RPMI8226 (cell line): ENCODE results near the gene DMD.
A peak's percentile ranks its signal among the peaks of the same experiment; 100 is the strongest.
"Not testable (repeated sequence)": the region's sequence is repeated elsewhere in the genome, so short reads cannot be mapped to it uniquely, and the experiment has no call there.

Experiments
- DNase-seq: peaks from one replicate; pipeline ENCODE4 v3.0.0-alpha.2; 2015

The DMD gene

DNA sequence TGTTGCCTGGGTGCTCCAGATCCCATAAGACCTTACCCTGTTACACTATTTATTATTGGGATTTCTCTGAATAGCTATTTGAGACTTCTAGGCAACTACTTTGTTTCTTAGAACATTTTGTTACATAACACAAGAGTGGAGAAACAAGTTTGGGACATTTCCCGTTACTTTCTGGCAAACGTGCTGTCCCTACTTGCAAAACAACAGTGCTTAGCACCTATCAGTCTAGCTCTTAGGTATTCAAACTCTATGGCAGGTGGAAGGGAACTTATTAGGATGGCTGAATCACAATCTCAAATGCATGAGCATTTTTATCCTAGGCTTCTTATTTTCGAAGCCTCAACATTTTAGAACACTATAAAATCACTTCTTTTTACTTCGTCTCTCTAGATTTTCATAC, 613.6 kb downstream of the DMD start:
- no peak for DNase-seq

DNA sequence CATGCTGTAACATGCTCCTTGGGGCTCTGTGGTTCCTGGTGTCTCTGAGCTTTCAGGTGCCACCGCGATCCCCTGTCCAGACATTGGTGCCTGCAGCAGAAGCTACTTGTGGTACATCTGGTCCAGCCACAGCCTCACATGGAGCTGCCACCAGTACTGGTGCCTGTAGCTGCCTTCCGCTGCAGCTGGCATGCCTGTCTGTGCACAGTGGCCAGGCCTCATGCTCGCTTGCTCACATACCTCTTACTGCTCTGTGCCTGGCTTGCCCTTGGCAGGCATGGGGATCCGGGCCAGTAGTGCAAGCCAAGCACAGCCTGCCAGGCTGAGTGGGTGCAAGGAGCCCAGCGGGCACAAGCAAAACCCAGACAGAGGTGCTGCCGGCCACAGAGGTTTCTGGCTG, 618.6 kb downstream of the DMD start:
- DNase-seq: no peak

DNA sequence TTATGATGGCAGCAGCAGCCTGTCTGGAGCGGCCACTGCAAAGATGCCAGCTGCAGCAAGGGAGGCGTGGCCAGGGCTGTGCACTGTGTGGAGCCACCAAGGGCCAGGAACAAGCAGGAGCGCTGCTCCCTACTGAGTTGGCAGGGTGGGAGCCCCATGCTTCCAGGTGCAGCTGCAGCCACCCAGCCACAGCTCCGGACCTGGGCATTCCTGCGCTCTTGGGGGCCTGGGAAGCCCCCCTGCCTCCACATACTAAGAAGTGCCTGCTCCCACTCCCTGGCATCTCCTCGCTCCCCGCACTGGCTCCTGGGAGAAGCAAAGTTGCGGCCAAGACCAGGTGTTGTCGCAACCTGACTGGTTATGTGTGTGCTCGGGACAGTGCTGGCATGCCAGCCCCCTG, 619.8 kb downstream of the DMD start:
- no peak for DNase-seq

DNA sequence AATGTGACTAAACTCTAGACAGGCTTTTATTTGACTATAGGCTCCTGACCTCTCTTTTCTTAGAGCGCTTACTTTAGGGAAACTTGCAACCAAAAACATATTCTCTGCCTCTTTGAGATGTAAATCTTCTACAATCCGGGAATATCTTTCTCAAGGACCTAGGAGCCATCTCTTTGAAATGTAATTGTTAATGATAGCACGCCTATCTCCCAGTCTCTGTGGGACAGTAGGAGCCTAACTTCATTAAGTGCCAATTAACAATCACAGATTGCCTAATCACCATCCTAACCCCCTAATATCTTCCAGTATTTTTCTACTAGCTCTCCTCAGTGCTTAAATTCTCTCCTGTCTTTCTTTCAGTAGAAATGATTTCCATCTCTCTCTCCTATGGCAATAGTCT, 628.6 kb downstream of the DMD start:
- DNase-seq: no peak

DNA sequence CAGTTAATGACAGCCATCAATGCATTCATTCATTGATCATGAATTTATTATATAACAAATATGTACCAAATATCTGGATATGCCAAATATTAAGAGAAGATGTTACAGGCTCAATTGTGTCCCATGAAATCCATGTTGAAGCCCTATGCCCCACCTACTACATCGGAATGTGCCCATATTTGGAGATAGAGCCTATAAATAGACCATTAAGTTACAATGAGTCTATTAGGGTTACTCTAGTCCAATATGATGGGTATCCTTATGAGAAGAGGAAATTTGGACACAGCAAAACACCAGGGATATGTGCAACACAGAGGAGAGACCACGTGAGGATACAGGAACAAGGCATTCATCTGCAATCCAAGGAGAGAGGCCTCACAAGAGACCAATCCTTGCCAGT, 634.5 kb downstream of the DMD start:
- no peak for DNase-seq

DNA sequence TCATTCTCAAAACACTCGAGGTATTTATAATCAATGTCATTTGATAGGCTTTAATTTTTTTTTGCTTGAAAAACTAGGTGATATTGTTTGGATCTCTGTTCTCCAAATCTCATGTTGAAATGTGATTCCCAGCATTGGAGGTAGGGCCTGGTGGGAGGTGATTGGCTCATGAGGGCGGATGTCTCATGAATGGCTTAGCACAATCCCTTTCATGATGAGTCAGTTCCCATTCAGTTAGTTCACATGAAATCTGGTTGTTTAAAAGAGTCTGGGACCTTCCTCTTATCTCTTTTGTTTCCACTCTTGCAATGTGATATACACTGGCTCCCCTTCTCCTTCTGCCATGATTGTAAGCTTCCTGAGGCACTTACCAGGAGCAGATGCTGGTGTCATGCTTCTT, 638.7 kb downstream of the DMD start:
- no peak for DNase-seq

DNA sequence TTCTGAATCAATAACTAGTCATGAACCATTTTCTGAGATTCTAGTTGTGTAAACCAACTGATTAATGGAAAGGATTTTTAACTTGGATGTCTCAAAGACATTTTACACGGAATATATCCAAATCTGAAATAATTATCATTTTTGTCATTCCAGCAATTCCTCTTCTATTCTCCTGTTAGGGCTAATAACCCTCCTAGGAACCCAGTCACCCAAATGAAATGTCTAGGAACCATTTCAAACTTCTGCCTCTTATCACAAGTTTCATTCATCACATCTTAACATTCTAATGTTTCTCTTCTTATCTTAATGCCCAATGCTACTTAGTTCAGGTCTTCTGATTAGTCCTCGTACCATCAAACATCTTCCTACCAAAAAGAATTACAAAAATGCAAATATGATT, 639.8 kb downstream of the DMD start:
- DNase-seq: no peak

DNA sequence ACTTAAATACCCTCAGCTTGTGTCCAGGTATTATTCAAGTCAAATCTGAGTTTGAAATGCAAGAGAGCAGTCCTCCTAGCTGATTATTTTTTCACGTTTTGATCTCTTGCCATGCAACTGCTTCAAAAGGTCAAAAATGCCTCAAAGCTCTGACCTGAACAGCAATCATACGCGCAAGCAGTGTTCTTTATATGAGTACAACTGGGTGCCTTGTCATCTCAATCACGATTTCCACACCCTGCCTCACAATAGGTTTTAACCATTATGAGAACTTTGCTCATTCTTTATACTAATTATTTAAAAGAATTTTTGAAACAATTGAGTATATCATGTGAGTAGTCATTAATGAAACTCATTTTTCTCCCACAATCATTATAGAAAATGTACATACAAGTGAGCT, 649.1 kb downstream of the DMD start:
- no peak for DNase-seq

DNA sequence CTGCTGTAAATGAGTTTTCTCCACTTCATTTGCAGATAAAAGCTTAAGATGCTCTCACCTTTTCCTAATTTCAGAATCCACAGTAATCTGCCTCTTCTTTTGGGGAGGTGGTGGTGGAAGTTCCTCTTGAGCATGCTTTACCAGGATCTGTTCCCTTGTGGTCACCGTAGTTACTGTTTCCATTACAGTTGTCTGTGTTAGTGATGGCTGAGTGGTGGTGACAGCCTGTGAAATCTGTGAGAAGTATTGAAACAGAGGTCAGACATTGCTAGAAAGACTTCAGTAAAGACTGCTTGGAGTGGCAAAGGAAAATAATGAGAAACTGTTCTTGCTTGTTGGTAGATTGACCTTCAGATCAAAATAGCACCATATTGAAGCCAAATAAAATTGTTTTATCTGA, 666.2 kb downstream of the DMD start:
- no peak for DNase-seq

DNA sequence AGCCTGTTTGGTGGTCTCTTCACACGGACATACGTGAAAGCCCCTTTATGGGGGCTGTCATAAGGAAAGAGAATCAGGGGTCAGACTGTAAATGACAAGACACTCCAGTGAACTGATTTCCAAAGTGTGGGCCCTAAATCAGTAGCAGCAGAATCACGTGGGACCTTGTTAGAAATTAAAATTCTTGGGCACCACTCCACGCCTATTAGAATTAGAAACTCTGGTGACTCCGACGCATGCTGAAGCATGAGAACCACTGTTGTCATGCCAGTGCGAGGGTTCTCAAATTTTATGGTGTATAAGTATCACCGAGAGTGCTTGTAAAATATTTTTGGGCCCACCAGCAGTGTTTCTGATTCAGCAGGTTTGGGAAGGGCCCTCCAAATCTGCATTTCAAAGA, 672.8 kb downstream of the DMD start:
- DNase-seq: no peak

DNA sequence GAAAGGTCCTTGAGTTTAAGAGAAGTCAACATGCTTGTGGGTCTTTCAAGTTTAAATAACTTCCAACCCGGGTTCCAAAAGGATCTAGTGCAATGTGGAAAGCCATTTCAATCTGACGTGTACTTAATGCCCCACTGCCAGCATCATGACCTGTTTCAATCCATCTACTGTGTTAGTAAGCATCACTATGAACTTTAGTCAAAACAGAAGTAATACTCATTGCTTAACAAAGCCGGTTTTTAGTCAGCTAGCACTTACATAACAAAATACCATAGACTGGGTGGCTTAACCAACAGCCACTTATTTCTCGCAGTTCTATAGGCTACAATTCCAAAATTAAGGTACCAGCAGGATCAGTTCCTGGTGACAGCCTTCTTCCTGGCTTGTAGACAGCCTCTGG, 677.5 kb downstream of the DMD start:
- DNase-seq: no peak

DNA sequence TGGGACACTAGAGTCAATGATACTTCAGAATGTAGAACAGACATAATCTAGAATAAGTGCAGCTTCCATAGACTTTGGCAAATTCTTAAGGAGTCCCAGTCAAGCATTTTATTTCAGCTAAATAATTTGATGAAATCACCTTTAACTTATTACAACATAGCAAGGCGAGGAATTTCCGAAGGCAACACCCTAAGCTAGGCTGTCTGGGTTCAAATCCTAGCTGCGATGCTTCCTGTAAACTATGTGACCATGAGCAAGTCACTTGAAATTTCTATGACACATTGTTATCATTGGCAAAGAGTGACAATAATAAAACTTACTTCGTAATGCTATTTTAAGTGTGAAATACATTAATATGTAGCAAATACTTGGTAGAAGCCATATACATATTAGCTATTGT, 679.1 kb downstream of the DMD start:
- DNase-seq: no peak

DNA sequence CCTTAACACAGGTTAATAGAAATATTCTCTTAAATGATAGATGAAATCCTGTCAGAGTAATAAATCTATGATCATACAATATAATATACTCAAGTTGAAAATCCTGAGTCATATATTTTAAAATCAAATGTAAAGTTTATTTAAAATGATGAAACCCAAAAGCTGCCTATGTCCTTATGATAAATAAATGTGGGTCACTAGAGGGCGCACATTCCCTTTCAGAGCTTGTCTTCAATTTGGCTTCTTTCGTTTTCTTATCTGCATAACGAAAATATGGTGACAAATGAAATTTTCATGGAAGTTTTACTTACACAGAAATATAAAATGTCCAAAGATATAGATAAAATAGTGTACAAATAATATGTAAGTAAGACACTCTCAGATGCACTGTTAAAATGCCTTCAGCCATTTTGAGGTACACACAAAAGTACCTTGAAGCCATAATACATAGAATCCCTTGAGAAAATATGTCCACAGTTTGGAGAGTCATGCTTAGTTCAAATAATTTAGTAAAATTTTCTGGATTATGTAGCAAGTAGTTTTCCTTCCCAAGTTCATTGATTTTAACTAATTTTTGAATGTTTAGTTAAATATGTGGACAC, 680.4 kb downstream of the DMD start:
- peak; percentile 57 for DNase-seq

DNA sequence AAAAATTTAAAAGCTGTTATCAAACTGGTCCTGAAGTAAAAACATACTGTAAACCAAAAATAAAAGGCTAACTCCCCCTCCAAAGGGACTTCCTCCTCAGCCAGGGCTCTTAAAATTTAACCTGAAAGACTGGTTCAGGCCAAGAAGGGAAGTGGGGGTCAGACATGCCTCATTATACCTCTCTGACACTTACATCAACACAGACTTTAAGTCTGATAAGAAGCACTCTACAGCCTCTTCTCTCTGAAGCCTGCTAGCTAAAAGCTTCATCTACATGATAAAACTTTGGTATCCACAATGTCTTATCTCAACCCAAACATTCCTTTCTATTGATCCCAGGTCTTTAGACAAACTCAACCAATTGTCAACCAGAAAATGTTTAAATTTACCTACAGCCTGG, 682.9 kb downstream of the DMD start:
- not testable (repeated sequence) for DNase-seq

DNA sequence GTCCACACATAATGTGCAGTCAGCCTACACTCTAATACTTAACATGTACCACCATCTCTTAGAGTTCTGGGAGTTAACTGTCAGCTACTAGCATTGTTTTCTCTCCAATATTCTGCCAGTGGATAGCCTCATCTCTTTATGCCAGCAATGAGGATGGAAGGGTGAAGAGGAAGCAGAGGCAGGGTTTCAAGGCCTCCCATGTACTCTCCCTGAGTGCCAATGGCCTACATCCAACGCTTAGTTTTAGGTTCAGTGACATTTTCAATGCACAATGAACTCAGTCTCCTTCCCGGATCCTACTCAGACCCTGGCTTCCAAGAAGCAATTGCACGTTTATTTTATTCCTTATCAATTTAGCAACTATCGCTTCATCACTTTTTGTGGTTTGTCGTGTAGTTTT, 686.1 kb downstream of the DMD start:
- DNase-seq: no peak

DNA sequence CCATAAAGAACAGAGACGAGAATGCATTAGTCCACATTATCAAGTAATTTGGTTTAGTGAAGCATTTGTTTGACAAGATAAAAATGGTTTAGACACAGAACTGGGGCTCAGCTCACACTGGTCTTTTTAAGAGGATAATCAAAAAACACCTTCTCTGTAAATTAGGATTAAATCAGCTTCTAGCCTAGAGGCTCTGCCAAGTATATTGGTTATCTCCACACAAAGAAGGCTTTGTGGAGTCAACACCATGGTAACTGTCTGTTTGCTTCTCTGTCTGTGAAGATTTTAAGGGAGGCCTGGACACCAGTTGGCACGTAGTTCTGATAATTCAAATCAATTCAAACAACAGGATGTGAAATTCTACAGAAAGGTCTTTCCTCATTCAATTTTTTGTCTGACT, 687.0 kb downstream of the DMD start:
- no peak for DNase-seq

DNA sequence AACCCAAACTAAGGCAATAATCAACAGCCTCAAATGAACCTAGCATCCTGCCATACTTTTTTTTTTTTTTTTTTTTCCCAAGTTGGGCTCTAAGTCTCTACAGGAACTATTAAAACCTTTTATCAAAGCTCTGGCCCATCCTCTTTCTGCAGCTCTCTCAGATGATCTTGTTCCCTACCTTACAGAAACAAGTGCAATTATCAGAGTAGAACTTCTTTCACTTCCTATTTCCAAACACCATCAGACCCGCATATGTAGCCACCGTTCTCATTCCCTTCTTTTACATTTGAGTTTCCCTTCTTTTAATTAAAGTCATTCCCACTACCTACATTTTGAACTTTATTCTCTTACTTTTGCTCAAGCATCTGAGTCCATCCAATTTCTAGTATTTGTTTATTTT, 690.6 kb downstream of the DMD start:
- no peak for DNase-seq

DNA sequence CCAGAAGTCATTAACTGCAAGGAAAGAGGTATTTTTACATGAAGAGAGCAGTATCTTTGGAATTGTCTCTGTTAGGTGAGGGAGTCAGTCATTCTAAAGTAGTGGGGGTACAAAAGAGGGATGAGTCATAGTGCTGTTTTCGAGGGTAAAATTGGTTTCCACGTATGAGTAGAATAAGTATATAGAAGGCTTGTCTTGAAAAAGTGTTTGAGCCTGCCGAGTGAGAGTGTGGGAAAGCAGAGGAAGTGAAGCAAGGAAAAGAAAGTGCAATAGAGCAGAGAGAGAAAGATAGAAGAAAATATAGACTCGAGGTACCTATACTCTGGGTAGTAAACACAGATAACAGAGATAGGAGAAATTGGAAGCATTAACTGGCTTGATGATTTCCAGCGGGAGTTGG, 696.4 kb downstream of the DMD start:
- no peak for DNase-seq

DNA sequence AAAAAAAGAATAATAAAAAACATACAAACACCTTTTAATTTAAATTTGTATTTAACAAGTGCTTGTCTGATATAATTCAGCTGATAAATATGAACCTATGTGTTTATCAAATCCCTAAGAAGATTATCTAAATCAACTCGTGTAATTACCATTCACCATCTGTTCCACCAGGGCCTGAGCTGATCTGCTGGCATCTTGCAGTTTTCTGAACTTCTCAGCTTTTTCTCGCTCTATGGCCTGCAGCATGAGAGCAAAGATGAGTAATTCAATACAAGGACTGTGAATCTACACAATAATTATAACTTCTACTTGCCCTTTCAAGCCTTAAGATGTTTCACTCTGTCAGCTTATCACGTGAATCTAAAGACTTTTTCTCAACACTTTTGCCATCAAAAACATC, 709.7 kb downstream of the DMD start:
- DNase-seq: no peak

DNA sequence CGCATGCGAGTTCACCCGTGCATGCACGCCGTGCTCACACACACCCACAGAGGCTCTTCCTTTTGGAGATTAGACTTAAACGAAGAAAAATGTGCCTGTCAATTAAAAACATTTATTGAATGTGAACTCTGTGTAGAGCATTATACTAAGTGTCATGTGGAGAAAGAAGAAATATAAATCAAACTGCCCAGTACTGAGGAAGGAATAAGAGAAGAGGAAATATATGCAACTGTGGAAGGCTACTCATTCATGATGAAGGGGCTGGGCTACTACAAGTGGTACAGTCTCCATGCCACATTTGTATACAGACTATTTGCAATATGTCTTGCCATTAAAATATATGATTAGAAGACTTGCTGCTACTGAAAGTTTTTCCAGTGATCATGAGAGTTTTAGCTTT, 714.7 kb downstream of the DMD start:
- no peak for DNase-seq

DNA sequence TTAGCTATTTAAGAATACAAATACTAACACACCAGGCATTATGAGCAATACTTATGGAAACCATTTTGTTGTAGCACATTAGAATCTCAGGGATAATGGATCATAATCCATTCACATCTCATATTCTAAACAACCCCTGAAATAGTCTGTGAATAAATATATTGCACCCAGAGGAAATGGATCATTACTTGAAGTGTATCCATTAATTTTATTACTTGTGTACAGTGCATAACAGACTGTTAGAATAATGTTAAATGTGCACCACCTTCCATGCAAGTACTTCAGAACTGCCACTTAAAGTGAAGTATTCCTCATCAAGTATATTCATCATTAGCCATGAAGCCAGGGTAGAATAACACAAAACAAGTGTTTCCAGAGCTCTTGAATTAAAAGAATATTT, 715.5 kb downstream of the DMD start:
- DNase-seq: no peak

DNA sequence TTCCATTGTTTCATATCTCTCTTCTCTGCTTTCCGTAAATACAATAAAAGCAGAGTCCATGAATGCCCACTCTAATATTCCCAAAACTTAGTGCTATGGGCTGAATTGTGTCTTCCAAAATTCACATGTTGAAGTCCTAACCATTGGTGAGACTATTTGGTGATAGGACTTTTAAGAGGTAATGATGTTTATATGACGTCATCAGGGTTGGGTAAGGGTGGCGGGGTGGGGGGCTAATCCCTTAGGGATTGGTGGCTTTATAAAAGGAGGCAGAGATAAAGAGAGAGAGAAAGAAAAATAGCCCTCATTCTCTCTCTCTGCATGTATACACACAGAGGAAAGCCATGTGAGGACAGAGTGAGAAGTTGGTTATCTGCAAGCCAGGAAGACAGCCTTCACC, 722.2 kb downstream of the DMD start:
- DNase-seq: no peak

DNA sequence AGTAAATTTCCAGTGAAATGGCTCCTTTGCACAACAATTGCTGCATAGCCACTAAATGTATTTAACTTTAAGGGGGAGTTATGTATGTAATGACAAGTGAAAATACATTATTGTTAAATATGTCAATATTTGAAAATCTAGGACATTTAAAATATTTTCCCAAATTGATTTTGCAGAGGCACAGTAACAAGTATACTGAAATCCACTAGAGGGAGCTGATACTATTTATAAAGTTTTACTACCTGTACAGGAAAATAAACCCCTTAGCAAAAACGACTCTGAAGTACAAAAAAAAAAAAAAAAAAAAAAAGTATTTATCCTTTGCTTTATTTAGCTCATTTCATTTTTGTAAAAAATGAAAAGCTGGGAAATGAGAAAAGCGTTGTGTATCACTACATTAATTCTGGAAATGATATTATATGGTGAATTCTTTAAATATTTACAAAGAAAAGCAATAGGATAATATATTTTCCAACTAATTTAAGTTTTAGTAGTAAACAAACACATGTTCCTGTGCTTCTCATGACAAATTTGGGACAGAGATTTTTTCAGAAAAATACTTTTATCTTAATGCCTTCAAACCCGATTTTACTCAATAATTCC, 727.7 kb downstream of the DMD start:
- DNase-seq: no peak

DNA sequence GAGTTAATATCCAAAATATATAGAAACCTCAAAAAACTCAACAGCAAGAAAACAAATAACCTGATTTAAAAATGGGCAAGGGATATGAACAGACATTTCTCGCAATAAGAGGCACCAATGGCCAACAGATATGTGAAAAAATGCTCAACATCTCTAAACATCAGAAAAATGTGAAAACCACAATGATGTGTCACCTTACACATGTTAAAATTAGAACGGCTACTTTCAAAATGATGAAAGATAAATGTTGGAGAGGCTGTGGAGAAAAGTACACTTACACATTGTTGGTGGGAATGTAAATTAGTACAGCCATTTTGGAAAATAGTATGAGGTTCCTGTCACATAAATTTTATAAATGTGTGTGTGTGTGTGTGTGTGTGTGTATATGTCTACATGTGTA, 731.3 kb downstream of the DMD start:
- DNase-seq: no peak

DNA sequence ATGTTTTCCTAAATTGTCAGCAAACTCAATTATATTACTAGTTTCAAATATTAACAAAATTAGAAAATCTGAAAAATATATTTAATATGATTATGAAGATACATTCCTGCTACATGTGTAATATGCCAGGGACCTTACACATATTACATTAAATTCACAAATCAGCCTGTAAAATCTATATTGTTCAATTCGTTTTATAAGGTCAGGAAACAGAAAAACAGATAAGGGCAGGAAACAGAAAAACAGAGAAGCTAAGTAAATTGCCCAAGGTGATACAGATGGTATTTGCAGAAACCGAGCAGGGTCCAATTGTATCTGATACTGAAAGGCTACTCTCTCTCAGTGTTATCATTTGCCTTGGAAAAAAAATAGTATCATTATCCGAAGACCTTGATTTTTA, 739.0 kb downstream of the DMD start:
- DNase-seq: no peak

DNA sequence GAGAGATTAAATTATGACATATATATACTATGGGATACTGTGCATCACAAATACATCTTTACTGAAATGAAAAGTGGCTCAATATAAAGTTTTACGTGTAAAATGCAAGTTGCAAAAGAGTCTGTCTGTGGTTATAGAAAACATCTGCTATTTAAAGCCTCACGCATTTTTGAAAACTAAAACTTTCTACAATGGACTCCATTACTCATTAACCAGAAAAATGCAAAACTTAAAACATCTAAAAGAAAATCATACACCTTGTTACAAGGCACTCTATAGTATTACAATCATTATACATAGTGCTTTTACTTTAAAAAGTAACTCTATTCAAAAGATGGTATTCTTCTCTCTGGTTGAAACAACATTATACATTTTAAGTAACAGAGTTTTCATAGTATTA, 755.6 kb downstream of the DMD start:
- no peak for DNase-seq
